PC-9 (cell line): ENCODE results near the gene BTBD16. TPM values are rescaled to one million over a fixed set of nuclear protein-coding genes. Genes with fewer than 3 reads are reported as not detected.

ENCODE experiments used
- BruUV-seq: library from RNA; stranded (reverse); fragments of 400-500 nt; replicated peaks from 2 replicates; lab custom pipeline; 2021; lab: Mats Ljungman, UMichigan
- CTCF ChIA-PET: fragments of 300-600 bp; sonication (Branson Sonifier 250); formaldehyde crosslinking; loops from one replicate; lab custom pipeline; 2022; ENCODE audit warnings: antibody characterized with exemption; lab: Charles Lee
- POLR2A ChIA-PET: fragments of 300-600 bp; sonication (Branson Sonifier 250); formaldehyde crosslinking; loops from one replicate; lab custom pipeline; 2022; ENCODE audit warnings: antibody characterized with exemption; ENCODE audit not compliant: unreplicated experiment; lab: Charles Lee
- DNase-seq, 2 experiments: peaks; one replicate each; pipeline versions ENCODE4 v3.0.0 to v3.0.0-alpha.2; 2015 to 2022; ENCODE audit warnings: mixed read lengths in 1 of 2
- H2AFZ ChIP-seq: fragments of 200-600 bp; sonication (generic); 2 replicates; pipeline ENCODE4 v1.8.1; 2017; ENCODE audit warnings: antibody characterized with exemption
- H3F3A ChIP-seq: fragments of 200-600 bp; sonication (generic); 2 replicates; pipeline ENCODE4 v1.8.1; 2017; ENCODE audit warnings: antibody characterized with exemption, mild to moderate bottlenecking, low read depth; ENCODE audit not compliant: insufficient read depth
- H3K27ac ChIP-seq: fragments of 200-600 bp; sonication (generic); 2 replicates; pipeline ENCODE4 v1.6.1; 2016; ENCODE audit warnings: mixed run types
- H3K27me3 ChIP-seq: fragments of 200-600 bp; sonication (generic); 2 replicates; pipeline ENCODE4 v1.6.1; 2016; ENCODE audit warnings: low read depth, mixed run types; ENCODE audit not compliant: insufficient read depth
- H3K36me3 ChIP-seq: fragments of 200-600 bp; sonication (generic); 2 replicates; pipeline ENCODE4 v1.6.1; 2016; ENCODE audit warnings: low read depth, mixed run types
- H3K4me1 ChIP-seq: fragments of 200-600 bp; sonication (generic); replicated peaks from 2 replicates; pipeline ENCODE4 v1.6.1; 2016; ENCODE audit warnings: mixed run types; ENCODE audit not compliant: insufficient read depth
- H3K4me2 ChIP-seq: fragments of 200-600 bp; sonication (generic); 2 replicates; pipeline ENCODE4 v1.6.1; 2017; ENCODE audit warnings: mixed run types
- H3K4me3 ChIP-seq: fragments of 200-600 bp; sonication (generic); 2 replicates; pipeline ENCODE4 v1.6.1; 2016; ENCODE audit warnings: mixed run types
- H3K79me2 ChIP-seq: fragments of 200-600 bp; sonication (generic); 2 replicates; pipeline ENCODE4 v1.6.1; 2017; ENCODE audit warnings: low read depth, mixed run types
- H3K9me2 ChIP-seq: fragments of 200-600 bp; sonication (generic); 2 replicates; pipeline ENCODE4 v1.8.1; 2017; ENCODE audit warnings: mild to moderate bottlenecking; ENCODE audit not compliant: insufficient read depth
- H3K9me3 ChIP-seq: fragments of 200-600 bp; sonication (generic); 2 replicates; pipeline ENCODE4 v1.8.1; 2016; ENCODE audit warnings: low read depth; ENCODE audit not compliant: insufficient read depth
- H4K20me1 ChIP-seq: fragments of 200-600 bp; sonication (generic); 2 replicates; pipeline ENCODE4 v1.8.1; 2017; ENCODE audit not compliant: insufficient read depth
- EZH2 ChIP-seq: fragments of 200-600 bp; sonication (generic); IDR thresholded peaks from 2 replicates; pipeline ENCODE4 v1.8.0; 2017; ENCODE audit warnings: antibody characterized with exemption, low read depth
- intact Hi-C: fragments of 100-400 bp; cut with micrococcal nuclease; formaldehyde crosslinking; loops from one replicate; pipeline ENCODE4 v1.10.0; 2022; ENCODE audit not compliant: unreplicated experiment
- total RNA-seq: library from RNA; stranded (reverse); gene quantifications from 2 replicates; pipeline ENCODE4 v1.2.3, GENCODE V29; 2021
- TF ChIP-seq, protein P1 (sequence below): fragments of 200-600 bp; sonication (generic); conservative IDR thresholded peaks from 2 replicates; pipeline ENCODE4 v1.6.1; 2017; ENCODE audit warnings: mixed run types, antibody characterized with exemption, mild to moderate bottlenecking, moderate library complexity

Gene BTBD16
- total RNA-seq, 1 experiment from 2014 or later, result 0.37 TPM

DNA sequence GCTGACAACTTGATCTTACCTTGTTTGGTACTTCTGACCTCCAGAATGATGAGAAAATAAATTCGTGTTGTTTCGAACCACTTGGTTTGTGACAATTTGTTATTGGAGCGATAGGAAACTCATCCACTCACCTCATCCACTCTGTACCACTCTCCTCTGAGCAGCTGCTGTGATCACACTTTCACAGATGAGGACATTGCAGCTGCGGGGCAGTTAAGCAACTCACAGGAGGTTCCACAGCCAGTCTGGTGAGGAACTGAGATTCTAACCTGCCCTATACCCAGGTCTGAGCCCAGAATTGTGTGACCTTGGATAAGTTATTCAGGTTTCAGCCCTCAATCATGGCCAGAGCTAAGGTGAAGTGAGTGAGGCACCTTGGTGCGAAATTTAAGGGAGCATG lies 35.2 kb downstream of the BTBD16 start:
- CTCF ChIA-PET, result interaction anchor here (0.5 kb wide), 1 partner anchor 129 kb away, joined by 3 read pairs; no protein-coding TSS in a partner anchor
- no peaks in the 10 kb centered on the region for H3K27me3 ChIP-seq
- no peaks in the 10 kb centered on the region for H3K9me3 ChIP-seq
- no peak overlapping the region for H3K27ac ChIP-seq
- no peaks in the 10 kb centered on the region for H3K9me2 ChIP-seq
- BruUV-seq, result no TSS peak
- no peak overlapping the region for H3K4me3 ChIP-seq
- peaks cover 9% of the 10 kb centered on the region; the same call in 1 of the 2 replicates for H3F3A ChIP-seq
- TF ChIP-seq EZH2, result no peak
- TF ChIP-seq, protein P1, sequence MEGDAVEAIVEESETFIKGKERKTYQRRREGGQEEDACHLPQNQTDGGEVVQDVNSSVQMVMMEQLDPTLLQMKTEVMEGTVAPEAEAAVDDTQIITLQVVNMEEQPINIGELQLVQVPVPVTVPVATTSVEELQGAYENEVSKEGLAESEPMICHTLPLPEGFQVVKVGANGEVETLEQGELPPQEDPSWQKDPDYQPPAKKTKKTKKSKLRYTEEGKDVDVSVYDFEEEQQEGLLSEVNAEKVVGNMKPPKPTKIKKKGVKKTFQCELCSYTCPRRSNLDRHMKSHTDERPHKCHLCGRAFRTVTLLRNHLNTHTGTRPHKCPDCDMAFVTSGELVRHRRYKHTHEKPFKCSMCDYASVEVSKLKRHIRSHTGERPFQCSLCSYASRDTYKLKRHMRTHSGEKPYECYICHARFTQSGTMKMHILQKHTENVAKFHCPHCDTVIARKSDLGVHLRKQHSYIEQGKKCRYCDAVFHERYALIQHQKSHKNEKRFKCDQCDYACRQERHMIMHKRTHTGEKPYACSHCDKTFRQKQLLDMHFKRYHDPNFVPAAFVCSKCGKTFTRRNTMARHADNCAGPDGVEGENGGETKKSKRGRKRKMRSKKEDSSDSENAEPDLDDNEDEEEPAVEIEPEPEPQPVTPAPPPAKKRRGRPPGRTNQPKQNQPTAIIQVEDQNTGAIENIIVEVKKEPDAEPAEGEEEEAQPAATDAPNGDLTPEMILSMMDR, result no peak
- H3K4me1 ChIP-seq, result peaks cover 22% of the 10 kb centered on the region
- no peaks in the 10 kb centered on the region for H3K36me3 ChIP-seq
- POLR2A ChIA-PET, result no interaction called here
- intact Hi-C loops, result no loop called here
- no peak overlapping the region for H2AFZ ChIP-seq
- H3K79me2 ChIP-seq, result no peaks in the 10 kb centered on the region
- DNase-seq, result no peak
- H3K4me2 ChIP-seq, result no peak overlapping the region
- no peaks in the 10 kb centered on the region for H4K20me1 ChIP-seq

DNA sequence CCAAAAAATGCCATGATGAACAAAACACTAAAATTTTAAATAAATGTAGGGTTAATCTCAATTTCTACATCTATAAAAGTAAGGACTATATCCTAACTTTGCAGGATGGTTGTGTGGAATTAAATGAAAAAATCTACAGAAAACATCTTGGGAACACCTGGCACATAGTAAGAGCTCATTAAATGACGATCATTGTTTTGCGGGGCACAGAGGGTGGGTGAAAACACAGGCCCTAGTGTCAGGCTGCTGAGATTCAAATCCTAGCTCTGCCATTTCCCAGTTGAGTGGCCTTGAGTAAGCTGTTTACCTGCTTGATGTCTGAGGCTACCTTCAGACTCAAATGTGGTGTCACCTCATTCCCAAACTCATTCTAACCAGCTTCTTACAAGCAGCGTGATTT lies 35.6 kb downstream of the BTBD16 start:
- Histone ChIP-seq H3K4me2 (no peak overlapping the region), H3K4me1 (peaks cover 22% of the 10 kb centered on the region), H3K9me2 (no peaks in the 10 kb centered on the region), H3K36me3 (no peaks in the 10 kb centered on the region), H3K79me2 (no peaks in the 10 kb centered on the region), H3F3A (peaks cover 9% of the 10 kb centered on the region; the same call in 1 of the 2 replicates), H2AFZ (0 out of 2 replicates have a peak overlapping the region, but pooled peaks have one; percentile 62), H3K27me3 (no peaks in the 10 kb centered on the region), H3K4me3 (no peak overlapping the region), H3K27ac (peak overlapping the region; percentile 83; the same call in 1 of the 2 replicates), H3K9me3 (no peaks in the 10 kb centered on the region), H4K20me1 (no peaks in the 10 kb centered on the region)
- TF ChIP-seq, protein P1, result no peak
- no peak for TF ChIP-seq EZH2
- BruUV-seq, result no TSS peak
- DNase-seq, result no peak
- POLR2A ChIA-PET, result no interaction called here
- intact Hi-C loops, result no loop called here
- CTCF ChIA-PET, result interaction anchor here (0.5 kb wide), 1 partner anchor 129 kb away, joined by 3 read pairs; no protein-coding TSS in a partner anchor

DNA sequence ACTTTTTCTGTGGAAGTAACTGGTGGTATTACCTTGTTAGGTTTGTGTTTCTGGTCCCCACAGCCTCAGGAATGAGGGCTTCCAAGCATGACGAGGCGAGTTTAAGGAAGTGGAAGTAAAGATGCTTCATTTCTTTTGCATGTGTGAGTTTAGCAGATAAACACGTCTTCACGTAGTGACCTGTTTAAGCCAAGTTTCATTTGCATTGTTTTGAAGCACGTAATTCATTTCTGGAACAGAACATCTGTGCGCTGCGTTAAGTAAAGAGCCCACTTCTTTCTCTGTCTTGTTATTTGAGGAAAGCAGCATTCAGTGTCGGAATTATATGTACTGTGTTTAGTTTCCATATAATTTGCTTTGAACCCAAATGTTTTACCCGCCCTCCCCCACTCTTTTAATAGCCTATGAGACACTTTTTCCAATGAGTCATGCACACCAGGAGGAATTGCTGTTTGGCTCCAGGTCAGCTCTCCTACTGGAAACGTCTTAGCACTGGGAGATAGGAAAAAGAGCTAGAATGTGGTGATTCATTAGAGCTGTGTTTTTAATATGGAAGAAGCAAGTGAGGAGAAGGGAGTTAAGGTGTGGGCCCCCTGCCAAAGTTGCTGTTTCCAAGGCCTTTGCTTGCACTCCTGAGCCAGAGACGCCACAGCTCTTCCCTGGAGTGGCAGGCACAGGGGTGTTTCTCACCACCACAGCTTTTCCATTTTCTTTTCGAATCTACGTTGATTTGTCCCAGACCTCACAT lies 36.7 kb downstream of the BTBD16 start:
- intact Hi-C loops, result no loop called here

More for the DNA sequence above, 36.7 kb downstream of the BTBD16 start:
- POLR2A ChIA-PET, result interaction anchor here (0.7 to 1.0 kb wide), 4 partner anchors 9 to 288 kb away, joined by 3 to 7 read pairs (median 4); no protein-coding TSS in a partner anchor
- DNase-seq, result peak; percentile 52 to 72
- Histone ChIP-seq H3K36me3 (no peaks in the 10 kb centered on the region), H4K20me1 (no peaks in the 10 kb centered on the region), H3F3A (peaks cover 9% of the 10 kb centered on the region; the same call in 1 of the 2 replicates), H2AFZ (peak overlapping the region; percentile 62), H3K27me3 (no peaks in the 10 kb centered on the region), H3K27ac (peak overlapping the region; percentile 83), H3K4me3 (peak overlapping the region; percentile 34), H3K9me3 (no peaks in the 10 kb centered on the region), H3K4me1 (peaks cover 22% of the 10 kb centered on the region), H3K9me2 (no peaks in the 10 kb centered on the region), H3K4me2 (peak overlapping the region; percentile 73), H3K79me2 (no peaks in the 10 kb centered on the region)
- no peak for TF ChIP-seq EZH2
- TF ChIP-seq, protein P1, result no peak
- no TSS peak for BruUV-seq
- CTCF ChIA-PET, result interaction anchor here (0.6 to 1.3 kb wide), 3 partner anchors 9 to 548 kb away, joined by 3 to 9 read pairs (median 6); no protein-coding TSS in a partner anchor
